IMR-90 (cell line): ENCODE results near the gene TAF1D.

Source experiments
- CEBPB ChIP-seq: IDR thresholded peaks from 2 replicates; pipeline ENCODE4 v1.6.1; 2012; ENCODE audit warnings: low read depth, low read length, improper control_type of control experiment
- CHD1 ChIP-seq: IDR thresholded peaks from 2 replicates; pipeline ENCODE4 v1.6.1; 2012; ENCODE audit warnings: low read depth, low read length, improper control_type of control experiment
- MAZ ChIP-seq: IDR thresholded peaks from 2 replicates; pipeline ENCODE4 v1.6.1; 2012; ENCODE audit warnings: low read depth, mild to moderate bottlenecking, low read length, improper control_type of control experiment, moderate library complexity, borderline replicate concordance
- MXI1 ChIP-seq: IDR thresholded peaks from 2 replicates; pipeline ENCODE4 v1.6.1; 2012; ENCODE audit warnings: low read depth, mild to moderate bottlenecking, low read length, moderate library complexity, borderline replicate concordance
- NFE2L2 ChIP-seq: fragments of 150-350 bp; IDR thresholded peaks from 2 replicates; pipeline ENCODE4 v1.6.1; 2016; ENCODE audit warnings: low read depth, mild to moderate bottlenecking, low read length
- POLR2A ChIP-seq: IDR thresholded peaks from 2 replicates; pipeline ENCODE4 v1.6.1; 2012; ENCODE audit warnings: mild to moderate bottlenecking, low read depth, low read length
- RAD21 ChIP-seq: IDR thresholded peaks from 2 replicates; pipeline ENCODE4 v1.6.1; 2012; ENCODE audit warnings: low read length, improper control_type of control experiment
- RCOR1 ChIP-seq: IDR thresholded peaks from 2 replicates; pipeline ENCODE4 v1.6.1; 2012; ENCODE audit warnings: mild to moderate bottlenecking, low read length, improper control_type of control experiment; ENCODE audit not compliant: insufficient replicate concordance
- RFX5 ChIP-seq: IDR thresholded peaks from 2 replicates; pipeline ENCODE4 v1.8.0; 2012; ENCODE audit warnings: low read depth, mild to moderate bottlenecking, low read length, moderate library complexity
- SMC3 ChIP-seq: fragments of 150-350 bp; IDR thresholded peaks from 2 replicates; pipeline ENCODE4 v1.6.1; 2016; ENCODE audit warnings: low read depth, mild to moderate bottlenecking, antibody characterized with exemption, low read length, moderate library complexity
- TF ChIP-seq, protein P1 (sequence below): conservative IDR thresholded peaks from 2 replicates; pipeline ENCODE4 v1.5.1; 2012; ENCODE audit warnings: mild to moderate bottlenecking, low read depth, low read length, improper control_type of control experiment

DNA sequence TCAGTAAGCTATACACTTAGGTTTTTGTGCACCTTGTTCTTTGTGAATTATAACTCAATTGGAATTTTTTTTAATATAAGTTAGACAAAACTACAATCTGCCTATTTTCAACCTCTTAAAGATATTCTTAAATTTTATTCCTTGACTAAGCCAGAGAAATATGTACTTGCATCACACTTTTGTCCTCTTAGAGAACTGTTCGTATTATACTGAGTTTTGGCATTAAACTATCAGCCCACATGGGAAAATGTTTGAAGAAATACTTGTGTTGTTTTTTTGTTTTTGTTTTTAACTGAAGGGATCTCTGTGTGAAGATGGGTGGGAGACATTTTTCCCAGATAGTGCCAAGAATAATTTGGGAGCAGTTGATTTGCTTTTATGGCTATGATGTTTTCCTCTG lies 54.5 kb downstream of the TAF1D start:
- TF ChIP-seq RFX5 (no peak), MAZ (no peak), SMC3 (no peak), POLR2A (no peak), CEBPB (peak; percentile 83), CHD1 (no peak), RAD21 (no peak), MXI1 (no peak), NFE2L2 (no peak), RCOR1 (no peak)
- TF ChIP-seq, protein P1, sequence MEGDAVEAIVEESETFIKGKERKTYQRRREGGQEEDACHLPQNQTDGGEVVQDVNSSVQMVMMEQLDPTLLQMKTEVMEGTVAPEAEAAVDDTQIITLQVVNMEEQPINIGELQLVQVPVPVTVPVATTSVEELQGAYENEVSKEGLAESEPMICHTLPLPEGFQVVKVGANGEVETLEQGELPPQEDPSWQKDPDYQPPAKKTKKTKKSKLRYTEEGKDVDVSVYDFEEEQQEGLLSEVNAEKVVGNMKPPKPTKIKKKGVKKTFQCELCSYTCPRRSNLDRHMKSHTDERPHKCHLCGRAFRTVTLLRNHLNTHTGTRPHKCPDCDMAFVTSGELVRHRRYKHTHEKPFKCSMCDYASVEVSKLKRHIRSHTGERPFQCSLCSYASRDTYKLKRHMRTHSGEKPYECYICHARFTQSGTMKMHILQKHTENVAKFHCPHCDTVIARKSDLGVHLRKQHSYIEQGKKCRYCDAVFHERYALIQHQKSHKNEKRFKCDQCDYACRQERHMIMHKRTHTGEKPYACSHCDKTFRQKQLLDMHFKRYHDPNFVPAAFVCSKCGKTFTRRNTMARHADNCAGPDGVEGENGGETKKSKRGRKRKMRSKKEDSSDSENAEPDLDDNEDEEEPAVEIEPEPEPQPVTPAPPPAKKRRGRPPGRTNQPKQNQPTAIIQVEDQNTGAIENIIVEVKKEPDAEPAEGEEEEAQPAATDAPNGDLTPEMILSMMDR, result no peak
